Activated naive CD8-positive, alpha-beta T cell (primary cell): ENCODE data around the gene PITPNM3.
"Not testable (repeated sequence)": the region's sequence is repeated elsewhere in the genome, so short reads cannot be mapped to it uniquely, and the experiment has no call there.

Source experiments
- H3K27ac Mint-ChIP-seq: one replicate; pipeline ENCODE4 v1.8.0; 2021; ENCODE audit warnings: mixed read lengths
- H3K27me3 Mint-ChIP-seq: one replicate; pipeline ENCODE4 v1.8.0; 2021; ENCODE audit warnings: mixed read lengths
- H3K36me3 Mint-ChIP-seq: one replicate; pipeline ENCODE4 v1.8.0; 2021; ENCODE audit warnings: mixed read lengths
- H3K4me1 Mint-ChIP-seq: one replicate; pipeline ENCODE4 v1.8.0; 2021; ENCODE audit warnings: low read depth, mixed read lengths
- H3K4me3 Mint-ChIP-seq: one replicate; pipeline ENCODE4 v1.8.0; 2021; ENCODE audit warnings: mild to moderate bottlenecking, mixed read lengths
- H3K9me3 Mint-ChIP-seq: one replicate; pipeline ENCODE4 v1.8.0; 2021; ENCODE audit warnings: low read depth, mixed read lengths

Gene PITPNM3

DNA sequence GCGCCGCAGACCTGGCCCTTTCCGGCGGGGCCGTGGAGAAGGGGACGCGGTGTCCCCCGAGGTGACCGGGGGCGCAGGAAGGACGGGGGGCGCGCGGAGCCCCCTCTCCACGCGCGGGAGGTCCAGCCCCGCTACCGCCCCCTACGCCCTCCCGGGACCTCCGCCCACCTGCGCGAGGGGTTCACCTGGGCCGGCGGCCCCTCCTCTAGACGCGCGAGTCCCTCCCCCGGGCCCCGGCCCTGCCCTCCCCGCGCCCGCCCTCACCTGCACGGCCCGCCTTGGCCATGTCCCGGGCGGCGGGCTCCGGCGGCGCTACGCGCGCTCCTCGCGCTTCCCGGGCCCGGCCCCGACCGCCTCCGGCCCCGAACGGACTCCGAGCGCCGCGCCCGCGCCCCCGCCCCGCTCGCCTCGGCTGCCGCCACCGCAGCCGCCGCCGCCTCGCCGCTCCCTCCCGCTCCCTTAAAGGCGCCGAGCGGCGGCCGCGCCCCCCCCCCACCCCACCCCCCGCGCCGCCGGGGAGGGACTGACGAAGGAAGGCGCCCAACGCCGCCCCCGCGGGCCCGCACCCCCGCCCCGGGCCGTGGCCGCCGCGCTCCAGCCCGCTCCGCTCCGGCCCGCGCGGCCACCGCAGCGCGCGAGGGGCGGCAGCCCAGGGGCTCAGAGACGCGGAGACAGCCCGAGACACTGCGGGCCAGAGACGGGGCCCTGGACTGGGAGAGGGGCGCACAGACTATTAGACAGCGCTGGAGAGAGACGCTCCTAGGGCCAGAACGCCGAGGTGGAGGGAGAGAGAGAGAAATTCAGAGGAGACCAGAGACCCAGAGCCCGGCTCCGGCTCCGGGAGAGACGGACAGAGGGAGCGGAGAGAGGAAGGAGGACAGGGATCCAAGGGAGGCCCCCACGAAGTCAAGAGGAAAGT, at the start of gene PITPNM3:
PITPNM3 (minus strand) TSS at position 435 of the 919 bp plus-strand sequence; CDS start at position 286, 149 bp downstream.
- Mint-ChIP-seq H3K4me1 (peaks cover 17% of the 10 kb centered on the region), H3K27ac (no peak within 1 kb of the TSS), H3K9me3 (no peaks in the 10 kb centered on the region), H3K4me3 (peak within 1 kb of the TSS; percentile 79), H3K36me3 (no peaks in the 10 kb centered on the region), H3K27me3 (peaks cover 23% of the 10 kb centered on the region)

DNA sequence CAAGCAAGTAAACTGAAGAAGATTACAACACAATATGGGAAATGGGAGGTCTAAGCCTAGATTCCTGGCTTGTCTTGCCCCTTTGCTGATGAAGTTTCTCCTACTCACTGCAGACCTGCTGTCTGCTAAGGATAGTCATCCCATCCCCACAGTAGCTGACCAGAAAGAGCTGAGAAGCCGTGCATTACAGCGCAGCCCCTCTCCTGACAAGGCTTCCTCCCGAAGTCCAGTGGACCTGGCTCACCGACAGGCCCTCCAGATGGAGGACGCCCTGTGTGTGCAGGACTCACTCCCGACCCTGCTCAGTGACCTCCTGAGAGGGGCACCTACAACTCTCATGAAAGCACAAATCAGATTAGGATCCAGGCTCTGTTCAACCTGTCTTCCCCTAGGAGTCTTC, 48.8 kb upstream of the PITPNM3 start:
- no peak overlapping the region for H3K27ac Mint-ChIP-seq
- no peak overlapping the region for H3K4me3 Mint-ChIP-seq
- no peaks in the 10 kb centered on the region for H3K4me1 Mint-ChIP-seq
- H3K27me3 Mint-ChIP-seq, result no peaks in the 10 kb centered on the region
- peaks cover 8% of the 10 kb centered on the region for H3K36me3 Mint-ChIP-seq
- H3K9me3 Mint-ChIP-seq, result no peaks in the 10 kb centered on the region

DNA sequence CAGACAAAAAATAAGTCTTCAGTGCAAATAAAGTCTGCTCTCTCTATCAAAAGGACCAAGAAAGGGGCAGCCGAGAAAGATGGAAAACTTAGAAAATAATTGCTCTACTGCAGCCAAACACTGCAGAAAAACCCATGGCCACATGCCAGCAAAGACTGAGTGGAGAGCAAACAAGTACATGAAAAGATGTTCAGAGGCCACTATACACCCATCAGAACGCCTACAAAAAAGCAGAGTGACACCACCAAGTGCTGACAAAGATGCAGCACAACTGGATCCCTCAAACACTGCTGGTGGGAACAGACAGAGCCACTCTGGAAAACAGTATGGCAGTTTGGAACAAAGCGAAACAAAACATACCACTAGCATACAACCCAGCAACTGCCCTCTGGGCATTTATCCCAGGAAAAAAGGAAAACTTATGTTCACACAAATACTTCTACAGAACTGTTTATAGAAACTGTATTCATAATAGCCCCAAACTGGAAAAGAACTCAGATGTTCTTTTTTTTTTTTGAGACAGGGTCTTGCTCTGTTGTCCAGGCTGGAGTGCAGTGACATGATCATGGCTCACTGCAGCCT, 47.5 kb upstream of the PITPNM3 start:
- no peak overlapping the region for H3K4me3 Mint-ChIP-seq
- no peak overlapping the region for H3K27ac Mint-ChIP-seq
- H3K36me3 Mint-ChIP-seq, result peaks cover 10% of the 10 kb centered on the region
- H3K4me1 Mint-ChIP-seq, result no peaks in the 10 kb centered on the region
- no peaks in the 10 kb centered on the region for H3K9me3 Mint-ChIP-seq
- H3K27me3 Mint-ChIP-seq, result no peaks in the 10 kb centered on the region

DNA sequence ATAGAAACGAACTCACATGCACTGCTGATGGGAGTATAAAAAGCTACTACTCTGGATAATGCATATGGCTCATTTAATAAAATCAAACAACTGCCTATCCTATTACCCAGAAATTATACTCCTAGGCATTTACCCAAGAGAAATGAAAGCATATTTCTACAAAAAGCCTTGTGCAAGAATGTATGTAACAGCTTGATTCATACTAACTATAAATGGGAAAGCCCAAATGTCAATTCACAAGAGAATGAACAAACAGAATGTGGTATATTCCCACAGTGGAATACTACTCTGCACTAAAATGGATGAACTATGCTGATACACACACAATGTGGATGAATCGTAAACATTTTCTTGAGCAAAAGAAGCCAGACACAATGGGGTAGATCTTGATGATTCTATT, 45.8 kb upstream of the PITPNM3 start:
- H3K27ac Mint-ChIP-seq, result no peak overlapping the region

DNA sequence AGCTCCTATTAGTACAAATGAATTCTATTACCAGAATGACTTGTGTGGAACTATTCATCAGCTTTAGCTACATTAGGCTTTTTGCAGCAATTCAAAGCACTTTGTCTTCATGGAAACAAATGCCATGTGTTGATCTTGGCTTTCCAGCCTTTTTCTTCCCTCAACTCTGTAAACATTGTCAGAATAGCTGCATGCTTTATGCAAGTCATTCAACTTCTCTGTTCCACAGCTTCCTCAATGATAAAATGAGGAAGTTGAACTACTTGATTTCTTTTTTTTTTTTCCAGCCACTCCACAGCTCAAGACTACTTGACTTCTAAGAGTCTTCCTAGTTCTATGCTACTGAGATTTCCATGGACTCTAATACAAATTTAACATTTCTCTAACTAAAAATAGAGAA, 43.0 kb upstream of the PITPNM3 start:
- Mint-ChIP-seq H3K27me3 (no peaks in the 10 kb centered on the region), H3K9me3 (no peaks in the 10 kb centered on the region), H3K27ac (no peak overlapping the region), H3K4me1 (no peaks in the 10 kb centered on the region), H3K36me3 (peaks cover 21% of the 10 kb centered on the region), H3K4me3 (no peak overlapping the region)

More for the DNA sequence above, 45.8 kb upstream of the PITPNM3 start:
- H3K36me3 Mint-ChIP-seq, result peaks cover 10% of the 10 kb centered on the region
- no peak overlapping the region for H3K4me3 Mint-ChIP-seq
- H3K27me3 Mint-ChIP-seq, result no peaks in the 10 kb centered on the region
- no peaks in the 10 kb centered on the region for H3K9me3 Mint-ChIP-seq
- no peaks in the 10 kb centered on the region for H3K4me1 Mint-ChIP-seq

DNA sequence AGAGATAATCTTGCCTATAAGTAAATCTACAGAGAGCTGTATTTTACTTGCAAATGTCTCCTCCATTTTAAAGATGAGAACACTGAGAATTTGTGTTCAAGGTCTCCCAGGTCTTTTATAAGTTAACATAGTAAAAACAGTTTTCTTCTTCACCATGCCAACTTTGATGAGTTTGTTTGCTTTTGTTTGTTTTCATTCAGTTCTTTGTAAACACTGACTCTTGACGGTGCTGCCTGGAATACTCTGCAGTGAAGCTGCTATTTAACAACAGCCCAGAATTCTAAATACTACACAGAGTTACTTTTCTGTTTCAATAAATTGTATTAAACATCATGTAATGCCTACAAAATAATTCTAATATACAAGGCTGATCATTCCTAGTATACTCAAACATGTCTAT, 41.4 kb upstream of the PITPNM3 start:
- no peaks in the 10 kb centered on the region for H3K9me3 Mint-ChIP-seq
- H3K27me3 Mint-ChIP-seq, result no peaks in the 10 kb centered on the region
- H3K4me1 Mint-ChIP-seq, result no peaks in the 10 kb centered on the region
- H3K4me3 Mint-ChIP-seq, result no peak overlapping the region
- H3K36me3 Mint-ChIP-seq, result peaks cover 25% of the 10 kb centered on the region
- no peak overlapping the region for H3K27ac Mint-ChIP-seq

DNA sequence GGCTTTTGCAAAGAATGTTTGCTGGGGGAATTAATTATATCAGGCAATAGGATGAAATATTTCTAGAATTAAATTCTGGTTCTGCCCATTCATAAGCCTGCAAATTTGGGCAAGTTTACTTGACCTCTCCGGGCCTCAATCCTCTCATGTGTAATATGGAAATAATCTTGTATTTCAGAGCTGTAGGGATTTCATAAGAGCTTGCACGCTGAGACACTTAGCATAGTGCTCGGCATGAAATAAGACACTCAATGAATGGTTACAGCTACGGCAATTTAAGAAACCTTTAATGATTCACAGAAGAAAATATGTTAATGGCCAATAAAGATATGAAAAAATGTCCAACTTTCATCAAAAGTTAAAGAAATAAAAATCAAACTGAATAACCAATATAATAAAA, 40.6 kb upstream of the PITPNM3 start:
- no peaks in the 10 kb centered on the region for H3K9me3 Mint-ChIP-seq
- no peak overlapping the region for H3K4me3 Mint-ChIP-seq
- no peaks in the 10 kb centered on the region for H3K4me1 Mint-ChIP-seq
- H3K36me3 Mint-ChIP-seq, result peaks cover 23% of the 10 kb centered on the region
- no peaks in the 10 kb centered on the region for H3K27me3 Mint-ChIP-seq
- H3K27ac Mint-ChIP-seq, result no peak overlapping the region

DNA sequence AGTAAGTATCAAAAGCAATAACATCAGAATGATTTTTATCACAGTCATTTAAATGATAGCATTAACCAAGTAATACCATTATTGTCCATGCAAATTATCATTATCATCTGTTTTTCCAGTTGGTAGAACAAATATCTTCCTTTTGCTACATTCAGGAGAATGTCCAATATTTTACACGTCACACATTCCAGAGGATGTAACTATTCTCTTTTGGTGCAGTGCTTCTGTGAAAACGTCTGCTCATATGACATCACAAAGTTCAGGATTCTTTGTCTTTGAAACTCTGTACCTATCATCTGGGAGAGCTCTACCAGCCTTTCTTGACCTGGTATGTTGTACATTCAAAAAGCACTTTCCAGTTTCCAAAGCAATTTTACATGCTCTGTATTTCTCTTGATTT, 40.2 kb upstream of the PITPNM3 start:
- Mint-ChIP-seq H3K27me3 (no peaks in the 10 kb centered on the region), H3K9me3 (no peaks in the 10 kb centered on the region), H3K4me1 (no peaks in the 10 kb centered on the region), H3K27ac (no peak overlapping the region), H3K4me3 (no peak overlapping the region), H3K36me3 (peaks cover 27% of the 10 kb centered on the region)

DNA sequence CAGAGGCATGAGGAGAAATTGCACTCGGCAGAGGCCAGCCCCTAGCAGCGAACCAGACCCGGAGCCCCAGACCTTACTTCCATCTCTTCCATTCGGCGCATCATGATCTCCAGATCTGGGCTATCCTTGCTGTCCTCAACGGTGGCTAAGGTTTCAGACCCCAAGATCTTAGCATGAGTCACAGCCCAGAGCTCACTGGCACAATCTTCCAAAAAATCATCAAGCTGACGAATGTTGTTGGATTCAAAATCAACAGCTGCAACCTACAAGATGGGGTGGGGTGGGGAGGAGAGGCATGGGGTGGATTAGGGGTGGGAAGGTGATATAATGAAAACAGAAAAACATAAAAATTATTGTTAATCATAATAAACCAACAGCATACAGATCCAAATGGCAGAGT, 39.7 kb upstream of the PITPNM3 start:
- H3K27me3 Mint-ChIP-seq, result no peaks in the 10 kb centered on the region
- H3K4me3 Mint-ChIP-seq, result no peak overlapping the region
- no peak overlapping the region for H3K27ac Mint-ChIP-seq
- H3K36me3 Mint-ChIP-seq, result peaks cover 28% of the 10 kb centered on the region
- no peaks in the 10 kb centered on the region for H3K4me1 Mint-ChIP-seq
- no peaks in the 10 kb centered on the region for H3K9me3 Mint-ChIP-seq

DNA sequence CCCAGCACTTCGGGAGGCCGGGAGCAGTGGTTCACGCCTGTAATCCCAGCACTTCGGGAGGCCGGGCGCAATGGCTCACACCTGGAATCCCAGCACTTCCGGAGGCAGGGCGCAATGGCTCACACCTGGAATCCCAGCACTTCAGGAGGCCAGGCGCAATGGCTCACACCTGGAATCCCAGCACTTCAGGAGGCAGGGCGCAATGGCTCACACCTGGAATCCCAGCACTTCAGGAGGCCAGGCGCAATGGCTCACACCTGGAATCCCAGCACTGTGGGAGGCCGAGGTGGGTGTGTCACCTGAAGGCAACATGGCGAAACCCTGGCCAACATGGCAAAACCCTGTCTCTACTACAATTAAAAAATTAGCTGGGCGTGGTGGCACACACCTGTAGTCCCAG, 37.0 kb upstream of the PITPNM3 start:
- H3K27ac Mint-ChIP-seq, H3K9me3 Mint-ChIP-seq, H3K27me3 Mint-ChIP-seq, H3K4me3 Mint-ChIP-seq, H3K4me1 Mint-ChIP-seq: not testable (repeated sequence)
- peaks cover 25% of the 10 kb centered on the region for H3K36me3 Mint-ChIP-seq

DNA sequence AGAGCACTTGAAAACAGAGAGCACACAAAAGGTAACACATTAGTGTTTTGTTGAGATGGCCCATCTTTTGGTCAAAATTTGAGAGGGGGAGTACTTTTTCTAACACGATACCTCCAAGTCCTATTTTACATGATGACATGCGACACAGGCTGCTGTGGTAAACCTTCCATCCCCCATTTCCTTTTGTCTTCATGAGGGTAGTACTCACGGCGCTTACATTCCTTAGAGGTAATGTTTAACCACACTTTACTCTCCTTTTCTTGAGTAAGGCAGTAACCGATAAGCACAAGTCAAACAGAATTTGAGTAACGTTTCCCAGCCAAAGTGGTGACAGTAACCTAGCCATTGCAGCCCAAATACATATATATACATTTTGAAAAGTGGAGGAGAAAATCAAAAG, 35.8 kb upstream of the PITPNM3 start:
- Mint-ChIP-seq H3K9me3 (no peaks in the 10 kb centered on the region), H3K4me3 (no peak overlapping the region), H3K36me3 (peaks cover 30% of the 10 kb centered on the region), H3K27me3 (no peaks in the 10 kb centered on the region), H3K4me1 (no peaks in the 10 kb centered on the region), H3K27ac (no peak overlapping the region)

DNA sequence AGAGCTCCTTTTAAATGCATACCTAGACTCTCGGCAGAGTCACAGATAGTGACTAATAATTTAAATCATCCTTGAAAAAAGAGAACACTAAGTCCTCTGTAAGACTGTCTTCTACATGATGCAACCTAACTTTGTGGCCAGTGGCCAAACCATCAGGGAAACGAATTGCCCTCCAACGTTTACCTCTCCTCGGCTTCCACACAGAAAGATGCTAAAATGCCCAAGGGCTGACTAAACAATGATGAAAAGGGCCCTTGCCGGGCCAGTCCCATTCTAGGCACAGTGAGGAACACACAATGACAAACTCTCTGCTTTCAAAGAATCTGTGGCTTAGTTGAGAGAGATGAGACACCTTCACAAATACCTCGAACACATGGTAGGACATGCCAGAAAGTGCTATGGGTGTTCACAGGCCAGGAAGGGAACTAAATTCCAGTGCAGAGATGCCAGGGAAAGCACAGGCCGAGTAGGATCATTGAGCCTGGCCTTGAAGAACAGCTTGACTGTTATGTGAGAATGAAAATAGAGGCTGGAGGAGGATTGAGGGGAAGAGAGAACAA, 35.3 kb upstream of the PITPNM3 start:
- Mint-ChIP-seq H3K4me1 (no peaks in the 10 kb centered on the region), H3K27ac (no peak overlapping the region), H3K4me3 (no peak overlapping the region), H3K9me3 (no peaks in the 10 kb centered on the region), H3K36me3 (peaks cover 28% of the 10 kb centered on the region), H3K27me3 (no peaks in the 10 kb centered on the region)

DNA sequence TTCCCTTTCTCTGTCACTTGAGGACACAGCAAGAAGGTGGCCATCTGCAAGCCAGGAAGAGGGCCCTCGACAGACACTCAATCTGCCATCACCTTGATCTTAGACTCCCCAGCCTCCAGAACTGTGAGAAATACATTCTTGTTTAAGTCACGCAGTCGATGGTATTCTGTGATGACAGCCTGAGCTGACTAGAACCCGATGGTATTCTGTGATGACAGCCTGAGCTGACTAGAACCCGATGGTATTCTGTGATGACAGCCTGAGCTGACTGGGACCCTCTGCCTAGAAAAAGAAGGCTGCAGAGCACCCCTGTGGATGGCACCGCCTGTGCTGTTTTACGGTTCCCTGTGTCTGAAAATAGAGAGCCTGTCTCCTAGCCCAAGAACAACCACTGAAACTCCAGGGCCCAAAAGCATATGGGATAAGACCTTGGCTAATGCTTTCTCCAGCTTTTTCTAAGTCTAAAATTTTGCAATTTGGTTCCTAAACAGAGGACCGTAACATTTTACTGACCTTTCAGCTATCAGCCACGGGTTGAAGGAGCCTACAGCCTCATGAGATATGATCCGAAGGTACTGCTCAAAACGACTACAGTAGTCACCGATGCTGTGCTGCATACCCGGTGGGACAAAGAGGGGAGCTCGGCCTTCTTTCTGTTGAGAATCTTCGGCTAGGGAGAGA, 33.1 kb upstream of the PITPNM3 start:
- Mint-ChIP-seq H3K9me3 (peaks cover 6% of the 10 kb centered on the region), H3K4me1 (no peaks in the 10 kb centered on the region), H3K27ac (no peak overlapping the region), H3K36me3 (peaks cover 32% of the 10 kb centered on the region), H3K4me3 (no peak overlapping the region), H3K27me3 (no peaks in the 10 kb centered on the region)

DNA sequence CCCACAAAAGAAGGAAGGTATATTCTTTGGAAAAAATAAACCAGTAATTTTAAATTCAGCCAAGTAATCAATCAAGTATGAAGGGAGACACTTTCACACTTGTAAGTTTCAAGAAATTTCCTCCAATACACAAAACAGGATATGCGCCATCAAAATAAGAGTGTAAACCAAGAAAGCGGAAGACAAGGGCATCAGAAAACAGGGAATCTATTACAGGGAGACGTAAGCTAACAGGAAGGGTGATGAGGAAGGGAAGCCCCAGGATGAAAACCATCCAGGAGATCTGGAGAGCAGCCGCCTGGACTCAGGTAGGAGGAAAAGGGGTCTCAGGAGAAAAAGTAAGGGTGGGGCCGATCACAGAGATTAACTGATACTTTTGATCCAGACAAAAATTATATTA, 31.8 kb upstream of the PITPNM3 start:
- H3K4me3 Mint-ChIP-seq, result no peak overlapping the region
- H3K4me1 Mint-ChIP-seq, result no peaks in the 10 kb centered on the region
- peaks cover 6% of the 10 kb centered on the region for H3K9me3 Mint-ChIP-seq
- H3K27me3 Mint-ChIP-seq, result no peaks in the 10 kb centered on the region
- peaks cover 38% of the 10 kb centered on the region for H3K36me3 Mint-ChIP-seq
- H3K27ac Mint-ChIP-seq, result no peak overlapping the region

DNA sequence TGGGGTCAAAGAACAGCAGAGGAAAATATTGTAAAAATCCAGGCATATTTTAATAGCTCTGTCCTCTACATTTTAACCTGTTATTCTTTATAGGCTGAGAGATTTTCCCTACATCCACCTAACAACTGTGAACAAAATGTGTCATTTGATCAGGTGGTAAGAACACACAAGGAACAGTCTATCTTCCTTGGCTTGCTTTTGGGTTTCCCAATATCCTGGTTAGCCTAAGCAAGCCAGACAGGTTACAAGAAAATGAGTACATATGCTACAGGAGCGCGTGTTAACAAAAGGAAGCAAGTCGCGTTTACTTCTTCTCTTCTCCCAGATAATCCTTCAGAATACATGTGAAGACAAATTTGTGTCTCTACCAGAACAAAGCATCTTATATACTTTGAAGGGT, 31.0 kb upstream of the PITPNM3 start:
- Mint-ChIP-seq H3K27me3 (no peaks in the 10 kb centered on the region), H3K9me3 (peaks cover 6% of the 10 kb centered on the region), H3K4me1 (no peaks in the 10 kb centered on the region), H3K4me3 (no peak overlapping the region), H3K27ac (no peak overlapping the region), H3K36me3 (peaks cover 46% of the 10 kb centered on the region)
